CD4-positive, alpha-beta memory T cell (primary cell): ENCODE data around the gene CHAF1A. TPM values are rescaled to one million over a fixed set of nuclear protein-coding genes. Genes with fewer than 3 reads are reported as not detected.
A peak's percentile ranks its signal among the peaks of the same experiment; 100 is the strongest.

ENCODE experiments used
- CTCF ChIA-PET: fragments of 350-600 bp; sonication (Branson Sonifier 250); formaldehyde crosslinking; loops from one replicate; lab custom pipeline; 2021; ENCODE audit warnings: inconsistent platforms; ENCODE audit not compliant: partially characterized antibody; lab: Charles Lee
- POLR2A ChIA-PET: fragments of 350-600 bp; sonication (Branson Sonifier 250); formaldehyde crosslinking; loops from one replicate; lab custom pipeline; 2021; ENCODE audit not compliant: partially characterized antibody; lab: Charles Lee
- DNase-seq, 5 donors: peaks; one replicate each; pipeline versions ENCODE4 v3.0.0 to v3.0.0-alpha.2; 2020 to 2022; ENCODE audit warnings: mixed read lengths in 1 of 5
- H3K27ac ChIP-seq: one replicate; pipeline ENCODE4 v1.7.0; 2013; ENCODE audit warnings: low read depth, low read length
- H3K27me3 ChIP-seq: 2 replicates; pipeline ENCODE4 v1.7.0; 2013; ENCODE audit warnings: mild to moderate bottlenecking, low read length, moderate library complexity; ENCODE audit not compliant: insufficient read depth
- H3K36me3 ChIP-seq: 2 replicates; pipeline ENCODE4 v1.7.0; 2013; ENCODE audit warnings: mild to moderate bottlenecking, low read length, moderate library complexity; ENCODE audit not compliant: insufficient read depth
- H3K4me1 ChIP-seq: 2 replicates; pipeline ENCODE4 v1.7.0; 2013; ENCODE audit warnings: mild to moderate bottlenecking, low read length, moderate library complexity; ENCODE audit not compliant: insufficient read depth
- H3K4me3 ChIP-seq, 2 donors: one replicate each; pipeline ENCODE4 v1.7.0; 2013; ENCODE audit warnings: low read length in 2 of 2, mild to moderate bottlenecking in 1 of 2
- H3K9me3 ChIP-seq, 2 donors: one replicate each; pipeline ENCODE4 v1.7.0; 2013; ENCODE audit warnings: low read length in 2 of 2, control low read depth in 1 of 2; ENCODE audit not compliant: control insufficient read depth in 1 of 2
- H3K27ac Mint-ChIP-seq, 7 donors: one replicate each; pipeline ENCODE4 v1.8.0; 2020 to 2021; ENCODE audit warnings: mixed read lengths in 7 of 7, mild to moderate bottlenecking in 6 of 7, inconsistent platforms in 3 of 7, moderate library complexity in 3 of 7
- H3K27me3 Mint-ChIP-seq, 2 donors: one replicate each; pipeline ENCODE4 v1.8.0; 2020 to 2021; ENCODE audit warnings: mixed read lengths in 2 of 2
- H3K36me3 Mint-ChIP-seq, 2 donors: one replicate each; pipeline ENCODE4 v1.8.0; 2020 to 2021; ENCODE audit warnings: mixed read lengths in 2 of 2, inconsistent platforms in 1 of 2, mild to moderate bottlenecking in 1 of 2
- H3K4me1 Mint-ChIP-seq, 4 donors: one replicate each; pipeline ENCODE4 v1.8.0; 2020 to 2021; ENCODE audit warnings: mixed read lengths in 4 of 4, mild to moderate bottlenecking in 1 of 4
- H3K4me3 Mint-ChIP-seq, 8 donors: one replicate each; pipeline ENCODE4 v1.8.0; 2020 to 2021; ENCODE audit warnings: mixed read lengths in 8 of 8, mild to moderate bottlenecking in 7 of 8, moderate library complexity in 6 of 8, inconsistent platforms in 3 of 8
- H3K9me3 Mint-ChIP-seq, 8 donors: one replicate each; pipeline ENCODE4 v1.8.0; 2020 to 2021; ENCODE audit warnings: mixed read lengths in 8 of 8, mild to moderate bottlenecking in 5 of 8, inconsistent platforms in 3 of 8, moderate library complexity in 1 of 8
- intact Hi-C: fragments of 100-400 bp; cut with micrococcal nuclease; formaldehyde crosslinking; loops from one replicate; pipeline ENCODE4 v1.15.1; 2023
- polyA plus RNA-seq, 2 donors: library from polyadenylated mRNA; unstranded; fragments of 300-500 nt; fragmentation: Illumina TruSeq; gene quantifications; one replicate each; pipeline ENCODE4 v1.2.3, GENCODE V29; 2021
- total RNA-seq, 2 experiments: library from RNA; stranded (reverse); gene quantifications; one replicate each; pipeline ENCODE4 v1.2.3, GENCODE V29; 2021

CHAF1A gene
- total and polyA plus RNA-seq, 4 experiments from 2014 or later = 2.8 to 18.1 (median 9.2) TPM

GRCh38 chr19:4430760-4431159, 28.3 kb downstream of the CHAF1A start:
- DNase-seq = no peak
- H3K4me1 ChIP-seq = no peaks in the 10 kb centered on the region
- no peak overlapping the region for H3K4me3 Mint-ChIP-seq
- H3K27ac ChIP-seq = no peak overlapping the region
- no peaks in the 10 kb centered on the region for H3K27me3 Mint-ChIP-seq
- H3K9me3 ChIP-seq = no peaks in the 10 kb centered on the region
- peaks cover 0 to 1% (median 0%) of the 10 kb centered on the region in 4 donors for H3K4me1 Mint-ChIP-seq
- peaks cover 26 to 37% of the 10 kb centered on the region in 2 donors for H3K36me3 Mint-ChIP-seq
- intact Hi-C loops = no loop called here
- H3K27ac Mint-ChIP-seq = no peak overlapping the region
- POLR2A ChIA-PET = no interaction called here
- H3K9me3 Mint-ChIP-seq = peaks cover 0 to 2% (median 0%) of the 10 kb centered on the region in 8 donors
- CTCF ChIA-PET = no interaction called here
- peaks cover 9% of the 10 kb centered on the region for H3K36me3 ChIP-seq
- no peaks in the 10 kb centered on the region for H3K27me3 ChIP-seq
- H3K4me3 ChIP-seq = no peak overlapping the region

DNA sequence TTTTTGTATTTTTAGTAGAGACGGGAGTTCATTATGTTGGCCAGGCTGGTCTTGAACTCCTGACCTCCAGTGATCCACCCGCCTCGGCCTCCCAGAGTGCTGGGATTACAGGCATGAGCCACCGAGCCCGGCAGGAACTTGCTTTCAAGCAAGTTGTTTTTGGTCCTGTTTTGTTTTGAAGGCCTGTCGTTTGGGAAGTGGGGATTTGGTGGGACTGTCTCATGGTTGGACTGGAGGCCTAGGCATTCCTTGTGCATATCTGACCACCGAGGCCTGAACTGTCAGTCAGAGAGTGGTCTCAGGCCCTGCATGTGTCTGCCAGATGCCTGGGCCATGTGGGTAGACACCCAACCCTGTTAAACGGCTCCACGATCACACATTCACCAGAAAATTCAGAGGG, 28.9 kb downstream of the CHAF1A start:
- Histone ChIP-seq H3K4me3 (no peak overlapping the region), H3K9me3 (no peaks in the 10 kb centered on the region), H3K27me3 (no peaks in the 10 kb centered on the region), H3K27ac (no peak overlapping the region), H3K36me3 (peaks cover 9% of the 10 kb centered on the region), H3K4me1 (no peaks in the 10 kb centered on the region)
- Mint-ChIP-seq H3K4me1 (peaks cover 0 to 1% (median 0%) of the 10 kb centered on the region in 4 donors), H3K9me3 (peaks cover 0 to 2% (median 0%) of the 10 kb centered on the region in 8 donors), H3K27ac (no peak overlapping the region), H3K27me3 (no peaks in the 10 kb centered on the region), H3K36me3 (peaks cover 26 to 37% of the 10 kb centered on the region in 2 donors), H3K4me3 (no peak overlapping the region)
- ChIA-PET POLR2A (no interaction called here), CTCF (no interaction called here)
- DNase-seq = no peak
- intact Hi-C loops = no loop called here

DNA sequence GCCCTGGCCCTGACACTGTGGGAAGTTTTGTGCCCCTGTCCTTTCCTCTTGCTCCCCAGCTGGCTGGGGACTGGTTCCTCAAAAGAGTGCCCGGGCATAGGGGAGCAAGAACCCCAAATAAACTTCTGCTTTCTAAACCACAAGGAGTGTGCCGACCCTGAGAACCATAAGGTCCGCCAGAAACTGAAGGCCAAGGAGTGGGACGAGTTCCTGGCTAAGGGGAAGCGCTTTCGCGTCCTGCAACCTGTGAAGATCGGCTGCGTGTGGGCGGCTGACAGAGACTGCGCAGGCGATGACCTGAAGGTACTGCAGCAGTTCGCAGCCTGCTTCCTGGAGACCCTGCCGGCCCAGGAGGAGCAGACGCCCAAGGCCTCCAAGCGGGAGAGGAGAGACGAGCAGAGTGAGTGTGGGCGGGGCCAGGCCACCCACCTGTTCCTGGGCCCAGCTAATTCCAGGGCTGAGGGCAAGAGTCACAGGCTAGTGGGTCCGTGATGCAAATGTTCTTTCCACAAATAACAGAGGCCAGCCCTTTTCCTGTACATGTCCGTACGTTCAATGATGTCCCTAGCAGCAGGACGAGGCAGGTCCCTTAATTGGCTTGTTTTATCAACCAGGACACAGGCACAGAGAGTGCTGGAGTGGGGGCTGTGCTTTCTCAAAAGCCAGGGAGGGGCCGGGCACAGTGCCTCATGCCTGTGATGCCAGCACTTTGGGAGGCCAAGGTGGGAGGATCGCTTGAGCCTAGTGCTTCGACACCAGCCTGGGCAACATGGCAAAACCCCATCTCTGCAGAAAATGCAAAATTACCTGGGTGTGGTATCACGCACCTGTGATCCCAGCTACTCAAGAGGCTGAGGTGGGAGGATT, 29.6 kb downstream of the CHAF1A start:
- Histone ChIP-seq H3K4me3 (no peak overlapping the region), H3K27me3 (no peaks in the 10 kb centered on the region), H3K9me3 (no peaks in the 10 kb centered on the region), H3K27ac (no peak overlapping the region), H3K4me1 (no peaks in the 10 kb centered on the region), H3K36me3 (peaks cover 9% of the 10 kb centered on the region)
- Mint-ChIP-seq H3K4me1 (peaks cover 0 to 1% (median 0%) of the 10 kb centered on the region in 4 donors), H3K27ac (peak overlapping the region in 2 of 7 donors; percentile 57 to 60), H3K4me3 (no peak overlapping the region), H3K9me3 (no peaks in the 10 kb centered on the region), H3K27me3 (no peaks in the 10 kb centered on the region), H3K36me3 (peaks cover 26 to 37% of the 10 kb centered on the region in 2 donors)
- CTCF ChIA-PET = no interaction called here
- POLR2A ChIA-PET = no interaction called here
- intact Hi-C loops = no loop called here
- no peak for DNase-seq

DNA sequence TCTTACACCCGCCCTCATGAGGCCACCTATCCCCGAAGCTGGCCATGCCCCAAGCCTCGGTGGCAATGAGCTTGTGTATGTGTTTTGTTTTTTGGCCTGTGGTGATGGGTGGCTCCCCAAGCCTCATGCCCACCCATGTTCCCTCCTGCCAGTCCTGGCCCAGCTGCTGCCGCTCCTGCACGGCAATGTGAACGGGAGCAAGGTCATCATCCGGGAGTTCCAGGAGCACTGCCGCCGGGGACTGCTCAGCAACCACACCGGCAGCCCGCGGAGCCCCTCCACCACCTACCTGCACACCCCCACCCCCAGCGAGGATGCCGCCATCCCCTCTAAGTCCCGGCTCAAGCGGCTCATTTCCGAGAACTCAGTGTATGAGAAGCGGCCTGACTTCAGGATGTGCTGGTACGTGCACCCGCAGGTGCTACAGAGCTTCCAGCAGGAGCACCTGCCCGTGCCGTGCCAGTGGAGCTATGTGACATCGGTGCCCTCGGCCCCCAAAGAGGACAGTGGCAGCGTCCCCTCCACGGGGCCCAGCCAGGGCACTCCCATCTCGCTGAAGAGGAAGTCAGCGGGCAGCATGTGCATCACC, 30.6 kb downstream of the CHAF1A start:
- H3K4me3 ChIP-seq = no peak overlapping the region
- POLR2A ChIA-PET = no interaction called here
- H3K27me3 Mint-ChIP-seq = no peaks in the 10 kb centered on the region
- H3K4me1 Mint-ChIP-seq = peaks cover 0 to 1% (median 0%) of the 10 kb centered on the region in 4 donors
- DNase-seq = no peak
- intact Hi-C loops = no loop called here
- no peak overlapping the region for H3K27ac ChIP-seq
- H3K36me3 ChIP-seq = peaks cover 9% of the 10 kb centered on the region
- peaks cover 26 to 37% of the 10 kb centered on the region in 2 donors for H3K36me3 Mint-ChIP-seq
- H3K4me3 Mint-ChIP-seq = no peak overlapping the region
- H3K27ac Mint-ChIP-seq = no peak overlapping the region
- H3K4me1 ChIP-seq = no peaks in the 10 kb centered on the region
- H3K9me3 ChIP-seq = no peaks in the 10 kb centered on the region
- CTCF ChIA-PET = no interaction called here
- H3K27me3 ChIP-seq = no peaks in the 10 kb centered on the region
- H3K9me3 Mint-ChIP-seq = no peaks in the 10 kb centered on the region

DNA sequence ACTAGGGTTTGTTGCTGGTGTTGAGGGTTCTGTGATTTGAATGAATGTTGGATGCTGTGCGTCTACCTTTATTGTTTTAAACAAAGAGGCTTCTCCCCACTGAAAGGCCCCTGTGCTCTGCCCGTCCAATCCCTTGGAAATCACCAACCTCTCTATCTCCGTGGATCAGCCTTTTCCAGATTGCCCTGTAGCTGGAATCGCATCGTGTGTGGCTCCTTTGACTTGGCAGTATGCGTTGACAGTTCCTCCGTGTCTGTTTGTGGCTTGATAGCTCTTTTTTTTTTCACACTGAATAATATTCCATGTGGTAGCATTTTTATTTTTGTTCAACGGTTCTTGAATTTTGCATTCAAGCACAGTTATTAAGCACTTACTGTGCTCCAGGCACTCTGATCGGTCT, 32.0 kb downstream of the CHAF1A start:
- no peak for DNase-seq
- ChIA-PET CTCF (no interaction called here), POLR2A (no interaction called here)
- H3K27me3 Mint-ChIP-seq = no peaks in the 10 kb centered on the region
- H3K4me3 Mint-ChIP-seq = peak overlapping the region in 1 of 8 donors; percentile 48
- no peaks in the 10 kb centered on the region for H3K9me3 ChIP-seq
- H3K27ac ChIP-seq = no peak overlapping the region
- no peaks in the 10 kb centered on the region for H3K9me3 Mint-ChIP-seq
- no peaks in the 10 kb centered on the region for H3K4me1 ChIP-seq
- no peaks in the 10 kb centered on the region for H3K27me3 ChIP-seq
- H3K36me3 ChIP-seq = peaks cover 9% of the 10 kb centered on the region
- peak overlapping the region in 2 of 7 donors; percentile 41 to 46 for H3K27ac Mint-ChIP-seq
- peaks cover 0 to 1% (median 0%) of the 10 kb centered on the region in 4 donors for H3K4me1 Mint-ChIP-seq
- H3K36me3 Mint-ChIP-seq = peaks cover 22 to 35% of the 10 kb centered on the region in 2 donors
- intact Hi-C loops = no loop called here
- H3K4me3 ChIP-seq = no peak overlapping the region

- intact Hi-C loops = no loop called here
- no peaks in the 10 kb centered on the region for H3K9me3 Mint-ChIP-seq
- Histone ChIP-seq H3K36me3 (no peaks in the 10 kb centered on the region), H3K9me3 (no peaks in the 10 kb centered on the region), H3K4me3 (no peak overlapping the region), H3K27ac (no peak overlapping the region), H3K4me1 (no peaks in the 10 kb centered on the region), H3K27me3 (no peaks in the 10 kb centered on the region)
- H3K36me3 Mint-ChIP-seq = peaks cover 10 to 24% of the 10 kb centered on the region in 2 donors
- ChIA-PET CTCF (no interaction called here), POLR2A (no interaction called here)
- H3K27ac Mint-ChIP-seq = no peak overlapping the region
- H3K27me3 Mint-ChIP-seq = no peaks in the 10 kb centered on the region
- no peak overlapping the region for H3K4me3 Mint-ChIP-seq
- peaks cover 0 to 1% (median 0%) of the 10 kb centered on the region in 4 donors for H3K4me1 Mint-ChIP-seq
- no peak for DNase-seq
These were observed 33.8 kb downstream of the CHAF1A start for GRCh38 chr19:4436231-4436630.

DNA sequence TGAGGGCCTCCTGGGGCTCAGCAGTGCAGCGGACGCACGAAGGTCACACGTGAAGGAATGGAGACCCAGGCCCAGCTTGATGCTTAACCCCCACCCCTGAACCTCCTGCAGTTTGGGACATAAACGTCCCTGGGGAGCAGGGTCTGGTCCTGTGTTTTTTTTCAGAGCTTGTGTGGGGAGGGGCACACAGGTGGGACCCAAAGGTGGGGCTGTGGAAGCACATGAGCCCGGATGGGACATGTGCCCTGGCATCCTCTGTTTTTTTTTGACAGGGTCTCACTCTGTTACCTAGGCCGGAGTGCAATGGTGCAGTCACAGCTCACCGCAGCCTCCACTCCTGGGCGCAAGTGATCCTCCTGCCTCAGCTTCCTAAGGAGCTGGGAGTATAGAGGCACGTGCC, 34.7 kb downstream of the CHAF1A start:
- Mint-ChIP-seq H3K27me3 (no peaks in the 10 kb centered on the region), H3K4me3 (no peak overlapping the region), H3K9me3 (no peaks in the 10 kb centered on the region), H3K27ac (no peak overlapping the region), H3K4me1 (peaks cover 1 to 3% (median 2%) of the 10 kb centered on the region in 4 donors), H3K36me3 (peaks cover 7 to 18% of the 10 kb centered on the region in 2 donors)
- H3K27me3 ChIP-seq = no peaks in the 10 kb centered on the region
- H3K27ac ChIP-seq = no peak overlapping the region
- no peaks in the 10 kb centered on the region for H3K36me3 ChIP-seq
- ChIA-PET CTCF (no interaction called here), POLR2A (no interaction called here)
- H3K9me3 ChIP-seq = no peaks in the 10 kb centered on the region
- no peak for DNase-seq
- intact Hi-C loops = no loop called here
- no peaks in the 10 kb centered on the region for H3K4me1 ChIP-seq
- H3K4me3 ChIP-seq = no peak overlapping the region
